Parietal lobe (tissue), 2 donors: ENCODE results near the gene ADAMTS7. TPM values are rescaled to one million over a fixed set of nuclear protein-coding genes. Genes with fewer than 3 reads are reported as not detected.

ENCODE experiments used
- small RNA-seq: library from RNA; depleted of rRNA; stranded (forward); fragments of <200 nt; gene quantifications from one replicate; pipeline ENCODE3, GENCODE V24; 2014; ENCODE audit warnings: low replicate concordance
- total RNA-seq: library from RNA; depleted of rRNA; stranded (reverse); fragments of >200 nt; gene quantifications from one replicate; pipeline ENCODE4 v1.2.3, GENCODE V29; 2014

The ADAMTS7 gene, protein sequence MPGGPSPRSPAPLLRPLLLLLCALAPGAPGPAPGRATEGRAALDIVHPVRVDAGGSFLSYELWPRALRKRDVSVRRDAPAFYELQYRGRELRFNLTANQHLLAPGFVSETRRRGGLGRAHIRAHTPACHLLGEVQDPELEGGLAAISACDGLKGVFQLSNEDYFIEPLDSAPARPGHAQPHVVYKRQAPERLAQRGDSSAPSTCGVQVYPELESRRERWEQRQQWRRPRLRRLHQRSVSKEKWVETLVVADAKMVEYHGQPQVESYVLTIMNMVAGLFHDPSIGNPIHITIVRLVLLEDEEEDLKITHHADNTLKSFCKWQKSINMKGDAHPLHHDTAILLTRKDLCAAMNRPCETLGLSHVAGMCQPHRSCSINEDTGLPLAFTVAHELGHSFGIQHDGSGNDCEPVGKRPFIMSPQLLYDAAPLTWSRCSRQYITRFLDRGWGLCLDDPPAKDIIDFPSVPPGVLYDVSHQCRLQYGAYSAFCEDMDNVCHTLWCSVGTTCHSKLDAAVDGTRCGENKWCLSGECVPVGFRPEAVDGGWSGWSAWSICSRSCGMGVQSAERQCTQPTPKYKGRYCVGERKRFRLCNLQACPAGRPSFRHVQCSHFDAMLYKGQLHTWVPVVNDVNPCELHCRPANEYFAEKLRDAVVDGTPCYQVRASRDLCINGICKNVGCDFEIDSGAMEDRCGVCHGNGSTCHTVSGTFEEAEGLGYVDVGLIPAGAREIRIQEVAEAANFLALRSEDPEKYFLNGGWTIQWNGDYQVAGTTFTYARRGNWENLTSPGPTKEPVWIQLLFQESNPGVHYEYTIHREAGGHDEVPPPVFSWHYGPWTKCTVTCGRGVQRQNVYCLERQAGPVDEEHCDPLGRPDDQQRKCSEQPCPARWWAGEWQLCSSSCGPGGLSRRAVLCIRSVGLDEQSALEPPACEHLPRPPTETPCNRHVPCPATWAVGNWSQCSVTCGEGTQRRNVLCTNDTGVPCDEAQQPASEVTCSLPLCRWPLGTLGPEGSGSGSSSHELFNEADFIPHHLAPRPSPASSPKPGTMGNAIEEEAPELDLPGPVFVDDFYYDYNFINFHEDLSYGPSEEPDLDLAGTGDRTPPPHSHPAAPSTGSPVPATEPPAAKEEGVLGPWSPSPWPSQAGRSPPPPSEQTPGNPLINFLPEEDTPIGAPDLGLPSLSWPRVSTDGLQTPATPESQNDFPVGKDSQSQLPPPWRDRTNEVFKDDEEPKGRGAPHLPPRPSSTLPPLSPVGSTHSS (N-terminal part only)
- 26.3 TPM for total RNA-seq

DNA sequence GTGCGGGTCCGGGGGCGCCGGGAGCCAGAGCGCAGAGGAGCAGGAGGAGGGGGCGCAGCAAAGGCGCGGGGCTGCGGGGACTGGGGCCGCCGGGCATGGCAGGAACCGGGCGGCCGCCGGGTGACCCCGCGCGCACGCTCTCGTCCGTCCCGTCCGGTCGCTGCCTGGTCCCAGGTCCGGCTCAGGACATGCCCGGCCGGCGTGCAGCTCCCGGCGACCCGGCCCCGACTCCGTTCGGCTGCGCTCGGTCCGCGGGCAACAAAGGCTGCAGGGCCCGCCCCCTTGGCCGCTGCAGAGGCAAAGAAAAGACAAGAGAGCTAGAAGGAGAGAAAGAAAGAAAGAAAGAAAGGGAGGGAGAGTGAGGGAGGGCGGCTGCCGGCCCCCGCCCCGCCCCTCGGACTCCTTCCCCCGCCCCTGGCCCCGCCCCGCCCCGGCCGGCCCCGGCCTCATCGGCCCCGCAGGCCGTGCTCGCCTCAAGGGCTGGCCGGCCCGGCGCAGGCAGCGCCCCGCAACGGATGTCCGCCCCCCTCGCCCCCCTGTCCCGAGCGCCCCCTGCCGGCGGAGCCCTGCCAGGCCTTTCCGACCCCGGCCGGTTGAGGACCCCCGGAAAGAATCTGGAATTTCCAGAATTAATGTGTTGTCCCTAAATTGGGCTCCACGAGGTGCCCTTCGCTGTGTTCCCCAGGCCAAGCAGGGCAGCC is at the start of gene ADAMTS7:
Gene ADAMTS7 (minus strand): TSS at position 341 of the 701 bp plus-strand sequence. CDS start 244 bp downstream, at position 97.

Small RNA genes lying within 50 kb of the gene (small RNA-seq; reads per million reads assigned to genes)
- gene AC022748.3, result not detected

Other genes starting within 250 kb of the ADAMTS7 start
- 6.6 TPM for gene CHRNA5, start 245.9 kb downstream of the ADAMTS7 start, total RNA-seq
- gene CHRNA3, start 190.5 kb downstream of the ADAMTS7 start, total RNA-seq, result 0.31 TPM
- 0.94 TPM for gene CHRNB4, start 170.3 kb downstream of the ADAMTS7 start, total RNA-seq
- gene MORF4L1, start 61.4 kb upstream of the ADAMTS7 start, total RNA-seq, result 634 TPM
- gene CTSH, start 133.6 kb upstream of the ADAMTS7 start, total RNA-seq, result 12.5 TPM